Progenitor cell of endocrine pancreas (in vitro differentiated cells): ENCODE results near the gene GRAP2. TPM values are rescaled to one million over a fixed set of nuclear protein-coding genes. Genes with fewer than 3 reads are reported as not detected.
"Not testable (repeated sequence)": the region's sequence is repeated elsewhere in the genome, so short reads cannot be mapped to it uniquely, and the experiment has no call there.

Experiments
- DNase-seq: peaks from one replicate; pipeline ENCODE4 v3.0.0; 2021; ENCODE audit warnings: low spot score; ENCODE audit not compliant: unreplicated experiment
- H3K27ac Mint-ChIP-seq: 2 replicates; pipeline ENCODE4 v1.8.0; 2021; ENCODE audit warnings: mild to moderate bottlenecking, moderate library complexity, mixed read lengths
- H3K27me3 Mint-ChIP-seq: 2 replicates; pipeline ENCODE4 v1.8.0; 2021; ENCODE audit warnings: mixed read lengths
- H3K36me3 Mint-ChIP-seq: 2 replicates; pipeline ENCODE4 v1.8.0; 2022; ENCODE audit warnings: mixed read lengths; ENCODE audit not compliant: insufficient read depth
- H3K4me1 Mint-ChIP-seq: 2 replicates; pipeline ENCODE4 v1.8.0; 2021; ENCODE audit warnings: low read depth, mixed read lengths
- H3K4me3 Mint-ChIP-seq: 2 replicates; pipeline ENCODE4 v1.8.0; 2021; ENCODE audit warnings: low read depth, mild to moderate bottlenecking, moderate library complexity, mixed read lengths
- H3K9me3 Mint-ChIP-seq: 2 replicates; pipeline ENCODE4 v1.8.0; 2021; ENCODE audit warnings: low read depth, mixed read lengths
- total RNA-seq: library from RNA; stranded (reverse); gene quantifications from 2 replicates; pipeline ENCODE4 v1.2.1, GENCODE V29; 2021
- TF ChIP-seq, protein P1 (sequence below): fragments of 200-600 bp; sonication (generic); IDR thresholded peaks from one replicate; pipeline ENCODE4 v1.5.0; 2021; ENCODE audit warnings: antibody characterized with exemption, mild to moderate bottlenecking; ENCODE audit not compliant: unreplicated experiment

Gene GRAP2
- total RNA-seq, 1 donor from 2014 or later: 0.60 TPM

DNA sequence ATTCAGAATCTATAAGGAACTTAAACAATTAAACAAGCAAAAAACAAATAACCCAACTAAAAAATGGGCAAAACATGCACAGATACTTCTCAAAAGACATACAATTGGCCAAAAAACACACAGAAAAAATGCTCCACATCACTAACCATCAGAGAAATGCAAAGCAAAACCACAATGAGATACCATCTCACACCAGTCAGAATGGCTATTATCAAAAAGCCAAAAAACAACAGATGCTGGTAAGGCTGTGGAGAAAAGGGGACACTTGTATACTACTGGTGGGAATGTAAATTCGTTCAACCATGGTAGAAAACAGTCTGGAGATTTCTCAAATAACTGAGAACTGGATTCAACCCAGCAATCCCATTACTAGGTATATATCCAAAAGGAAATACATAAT lies 32.1 kb upstream of the GRAP2 start:
- Mint-ChIP-seq H3K4me3 (no peak overlapping the region), H3K27ac (no peak overlapping the region), H3K9me3 (no peaks in the 10 kb centered on the region), H3K27me3 (peaks cover 13% of the 10 kb centered on the region), H3K4me1 (peaks cover 4% of the 10 kb centered on the region), H3K36me3 (no peaks in the 10 kb centered on the region)
- DNase-seq: no peak
- TF ChIP-seq, protein P1, sequence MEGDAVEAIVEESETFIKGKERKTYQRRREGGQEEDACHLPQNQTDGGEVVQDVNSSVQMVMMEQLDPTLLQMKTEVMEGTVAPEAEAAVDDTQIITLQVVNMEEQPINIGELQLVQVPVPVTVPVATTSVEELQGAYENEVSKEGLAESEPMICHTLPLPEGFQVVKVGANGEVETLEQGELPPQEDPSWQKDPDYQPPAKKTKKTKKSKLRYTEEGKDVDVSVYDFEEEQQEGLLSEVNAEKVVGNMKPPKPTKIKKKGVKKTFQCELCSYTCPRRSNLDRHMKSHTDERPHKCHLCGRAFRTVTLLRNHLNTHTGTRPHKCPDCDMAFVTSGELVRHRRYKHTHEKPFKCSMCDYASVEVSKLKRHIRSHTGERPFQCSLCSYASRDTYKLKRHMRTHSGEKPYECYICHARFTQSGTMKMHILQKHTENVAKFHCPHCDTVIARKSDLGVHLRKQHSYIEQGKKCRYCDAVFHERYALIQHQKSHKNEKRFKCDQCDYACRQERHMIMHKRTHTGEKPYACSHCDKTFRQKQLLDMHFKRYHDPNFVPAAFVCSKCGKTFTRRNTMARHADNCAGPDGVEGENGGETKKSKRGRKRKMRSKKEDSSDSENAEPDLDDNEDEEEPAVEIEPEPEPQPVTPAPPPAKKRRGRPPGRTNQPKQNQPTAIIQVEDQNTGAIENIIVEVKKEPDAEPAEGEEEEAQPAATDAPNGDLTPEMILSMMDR: no peak

DNA sequence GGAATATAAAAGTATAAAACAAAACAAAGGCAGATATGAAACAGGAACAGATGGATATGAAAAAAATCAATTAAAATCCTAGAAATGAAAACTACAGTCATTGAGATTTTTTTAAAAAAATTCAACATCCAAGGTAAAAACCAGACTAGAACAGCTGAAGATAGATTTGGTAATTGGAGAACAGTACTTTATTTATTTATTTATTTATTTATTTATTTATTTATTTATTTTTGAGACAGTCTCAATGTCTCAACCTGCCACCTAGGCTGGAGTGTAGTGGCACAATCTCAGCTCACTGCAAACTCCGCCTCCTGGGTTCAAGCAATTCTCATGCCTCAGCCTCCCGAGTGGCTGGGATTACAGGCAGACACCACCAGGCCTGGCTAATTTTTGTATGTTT lies 31.1 kb upstream of the GRAP2 start:
- peaks cover 15% of the 10 kb centered on the region for H3K27me3 Mint-ChIP-seq
- H3K4me1 Mint-ChIP-seq, DNase-seq, H3K36me3 Mint-ChIP-seq, H3K27ac Mint-ChIP-seq, H3K4me3 Mint-ChIP-seq, H3K9me3 Mint-ChIP-seq: not testable (repeated sequence)

DNA sequence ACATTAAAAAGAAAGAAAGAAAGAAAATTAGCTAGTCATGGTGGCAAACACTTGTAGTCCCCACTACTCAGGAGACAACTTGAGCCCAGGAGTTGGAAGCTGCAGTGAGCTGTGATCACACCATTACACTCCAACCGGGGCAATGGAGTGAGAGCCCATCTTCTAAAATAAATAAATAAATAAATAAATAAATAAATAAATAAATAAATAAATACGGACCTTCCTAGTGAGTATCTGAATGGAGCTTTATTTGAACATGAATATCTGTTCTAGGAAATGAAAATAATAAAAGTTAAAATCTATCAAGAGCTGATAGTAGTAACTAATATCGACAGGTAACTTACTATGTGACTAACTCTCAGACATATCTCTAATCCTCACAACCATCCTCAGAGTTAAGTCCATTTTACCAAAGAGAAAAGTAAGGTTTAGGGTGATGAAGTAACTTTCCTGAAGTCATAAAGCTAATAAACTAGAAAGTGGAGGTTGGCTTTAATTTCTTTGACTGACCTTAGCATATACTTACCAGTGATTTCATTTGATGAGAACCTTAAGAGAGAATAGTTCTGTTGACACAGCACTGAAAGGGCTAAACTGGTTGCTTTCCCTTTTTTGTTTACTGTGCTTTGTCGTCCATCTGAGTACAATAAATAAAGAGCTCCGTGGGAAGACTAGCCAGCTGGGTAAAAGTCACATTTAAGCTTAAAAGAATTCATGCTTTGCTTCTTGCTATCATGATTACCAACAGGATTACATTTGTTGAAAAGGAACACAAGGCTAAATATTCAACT lies 29.7 kb upstream of the GRAP2 start:
- no peak overlapping the region for H3K27ac Mint-ChIP-seq
- H3K4me1 Mint-ChIP-seq: peaks cover 4% of the 10 kb centered on the region
- H3K36me3 Mint-ChIP-seq: no peaks in the 10 kb centered on the region
- H3K9me3 Mint-ChIP-seq: no peaks in the 10 kb centered on the region
- H3K4me3 Mint-ChIP-seq: no peak overlapping the region
- TF ChIP-seq, protein P1: no peak
- H3K27me3 Mint-ChIP-seq: peaks cover 8% of the 10 kb centered on the region
- no peak for DNase-seq

DNA sequence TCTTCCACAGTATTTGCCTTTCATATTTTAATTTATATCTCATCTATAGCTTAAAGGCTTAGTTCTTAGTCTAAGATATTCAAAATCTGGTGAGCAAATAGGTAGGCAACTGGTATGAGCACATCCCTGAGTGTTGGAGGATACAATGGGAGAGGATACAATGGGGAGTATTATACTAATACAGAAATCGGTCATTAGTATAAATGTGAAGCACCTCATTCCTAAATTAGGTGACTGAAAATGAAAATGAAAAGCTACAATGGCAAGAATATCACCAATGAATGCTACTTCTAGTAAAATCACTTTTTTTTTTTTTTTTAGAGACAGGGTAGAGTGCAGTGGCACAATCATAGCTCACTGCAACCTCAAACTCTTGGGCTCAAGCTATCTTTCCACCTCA lies 28.3 kb upstream of the GRAP2 start:
- no peak for DNase-seq
- Mint-ChIP-seq H3K27ac (no peak overlapping the region), H3K27me3 (peaks cover 3% of the 10 kb centered on the region), H3K4me3 (no peak overlapping the region), H3K4me1 (peaks cover 4% of the 10 kb centered on the region), H3K36me3 (no peaks in the 10 kb centered on the region), H3K9me3 (no peaks in the 10 kb centered on the region)
- TF ChIP-seq, protein P1: no peak

DNA sequence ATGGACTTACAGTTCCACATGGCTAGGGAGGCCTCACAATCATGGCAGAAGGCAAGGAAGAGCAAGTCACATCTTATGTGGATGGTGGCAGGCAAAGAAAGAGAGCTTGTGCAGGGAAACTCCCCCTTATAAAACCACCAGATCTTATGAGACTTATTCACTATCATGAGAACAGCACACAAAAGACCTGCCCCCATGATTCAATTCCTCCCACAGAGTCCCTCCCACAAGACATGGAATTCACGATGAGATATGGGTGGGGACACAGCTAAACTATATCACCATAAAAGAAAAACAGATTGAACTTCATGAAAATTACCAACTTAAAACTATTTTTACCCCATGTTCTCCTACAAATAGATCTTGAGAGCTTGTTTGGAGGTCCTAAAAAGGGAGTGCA lies 26.9 kb upstream of the GRAP2 start:
- H3K4me1 Mint-ChIP-seq: peaks cover 4% of the 10 kb centered on the region
- no peak for DNase-seq
- peaks cover 3% of the 10 kb centered on the region for H3K27me3 Mint-ChIP-seq
- H3K9me3 Mint-ChIP-seq: no peaks in the 10 kb centered on the region
- H3K4me3 Mint-ChIP-seq: no peak overlapping the region
- H3K36me3 Mint-ChIP-seq: no peaks in the 10 kb centered on the region
- H3K27ac Mint-ChIP-seq: no peak overlapping the region
- TF ChIP-seq, protein P1: no peak

DNA sequence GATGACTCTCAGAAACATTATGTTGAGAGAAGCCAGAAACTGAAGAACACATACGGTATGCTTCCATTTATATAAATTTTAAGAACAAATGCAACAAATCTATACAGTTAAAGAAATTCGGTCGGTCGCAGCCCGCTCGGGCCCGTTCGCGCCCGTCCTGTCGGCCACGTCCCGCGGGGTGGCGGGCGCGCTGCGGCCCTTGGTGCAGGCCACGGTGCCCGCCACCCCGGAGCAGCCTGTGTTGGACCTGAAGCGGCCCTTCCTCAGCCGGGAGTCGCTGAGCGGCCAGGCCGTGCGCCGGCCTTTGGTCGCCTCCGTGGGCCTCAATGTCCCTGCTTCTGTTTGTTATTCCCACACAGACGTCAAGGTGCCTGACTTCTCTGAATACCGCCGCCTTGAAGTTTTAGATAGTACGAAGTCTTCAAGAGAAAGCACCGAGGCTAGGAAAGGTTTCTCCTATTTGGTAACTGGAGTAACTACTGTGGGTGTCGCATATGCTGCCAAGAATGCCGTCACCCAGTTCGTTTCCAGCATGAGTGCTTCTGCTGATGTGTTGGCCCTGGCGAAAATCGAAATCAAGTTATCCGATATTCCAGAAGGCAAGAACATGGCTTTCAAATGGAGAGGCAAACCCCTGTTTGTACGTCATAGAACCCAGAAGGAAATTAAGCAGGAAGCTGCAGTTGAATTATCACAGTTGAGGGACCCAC lies 25.6 kb upstream of the GRAP2 start:
- not testable (repeated sequence) for H3K9me3 Mint-ChIP-seq, H3K36me3 Mint-ChIP-seq, H3K27me3 Mint-ChIP-seq

More for the DNA sequence above, 25.6 kb upstream of the GRAP2 start:
- not testable (repeated sequence) for H3K27ac Mint-ChIP-seq, DNase-seq, H3K4me1 Mint-ChIP-seq, H3K4me3 Mint-ChIP-seq
